Measurements from ENCODE around the gene MAU2.

The MAU2 gene

GRCh38 chr19:19276851-19277250 is 43.8 kb upstream of the MAU2 start:
- no peaks in the 10 kb centered on the region for H3K9me3 Mint-ChIP-seq
- peaks cover 24% of the 10 kb centered on the region for H3K4me1 Mint-ChIP-seq
- H3K4me3 Mint-ChIP-seq, result no peak overlapping the region
- peaks cover 2% of the 10 kb centered on the region for H3K27me3 Mint-ChIP-seq (ENCODE audit: low read depth)
- peaks cover 26% of the 10 kb centered on the region for H3K36me3 Mint-ChIP-seq (ENCODE audit: low read depth)
- TF ChIP-seq CTCF (IDR thresholded peaks at IDR 0.05; ENCODE audit: unreplicated experiment in 3 of 3), result no peak
- no peak overlapping the region for H3K27ac Mint-ChIP-seq

- H3K27me3 Mint-ChIP-seq (ENCODE audit: low read depth), result no peaks in the 10 kb centered on the region
Observed at GRCh38 chr19:19278315-19278714, 42.3 kb upstream of the MAU2 start.

GRCh38 chr19:19279062-19279612 is 41.5 kb upstream of the MAU2 start:
- TF ChIP-seq CTCF (IDR thresholded peaks at IDR 0.05; ENCODE audit: unreplicated experiment in 3 of 3), result no peak
- Mint-ChIP-seq H3K27ac (no peak overlapping the region), H3K4me1 (peaks cover 15% of the 10 kb centered on the region), H3K36me3 (ENCODE audit: low read depth) (peaks cover 37% of the 10 kb centered on the region), H3K27me3 (ENCODE audit: low read depth) (no peaks in the 10 kb centered on the region), H3K4me3 (no peak overlapping the region), H3K9me3 (peaks cover under 1% of the 10 kb centered on the region)

More at GRCh38 chr19:19278315-19278714, 42.3 kb upstream of the MAU2 start:
- Mint-ChIP-seq H3K36me3 (ENCODE audit: low read depth) (peaks cover 35% of the 10 kb centered on the region), H3K27ac (no peak overlapping the region), H3K4me1 (peaks cover 24% of the 10 kb centered on the region), H3K4me3 (no peak overlapping the region), H3K9me3 (no peaks in the 10 kb centered on the region)
- TF ChIP-seq CTCF (IDR thresholded peaks at IDR 0.05; ENCODE audit: unreplicated experiment in 3 of 3), result no peak

- Mint-ChIP-seq H3K27me3 (ENCODE audit: low read depth) (no peaks in the 10 kb centered on the region), H3K36me3 (ENCODE audit: low read depth) (peaks cover 44% of the 10 kb centered on the region), H3K4me1 (peaks cover 12% of the 10 kb centered on the region), H3K9me3 (peaks cover 6% of the 10 kb centered on the region), H3K27ac (peak overlapping the region in 1 of 3 experiments; percentile 44), H3K4me3 (peak overlapping the region in 1 of 3 experiments; percentile 60)
- no peak for TF ChIP-seq CTCF (IDR thresholded peaks at IDR 0.05; ENCODE audit: unreplicated experiment in 3 of 3)
Observed at GRCh38 chr19:19279853-19280252, 40.8 kb upstream of the MAU2 start.

- Mint-ChIP-seq H3K27ac (peak overlapping the region in 2 of 3 experiments; percentile 39 to 44), H3K27me3 (ENCODE audit: low read depth) (no peaks in the 10 kb centered on the region), H3K36me3 (ENCODE audit: low read depth) (peaks cover 49% of the 10 kb centered on the region), H3K4me3 (peak overlapping the region in 2 of 3 experiments; percentile 14 to 60), H3K4me1 (peaks cover 12% of the 10 kb centered on the region), H3K9me3 (peaks cover 6% of the 10 kb centered on the region)
- no peak for TF ChIP-seq CTCF (IDR thresholded peaks at IDR 0.05; ENCODE audit: unreplicated experiment in 3 of 3)
Observed at GRCh38 chr19:19280561-19280960, 40.1 kb upstream of the MAU2 start.

GRCh38 chr19:19285686-19286085 is 34.9 kb upstream of the MAU2 start:
- no peak overlapping the region for H3K4me3 Mint-ChIP-seq

More at GRCh38 chr19:19285686-19286085, 34.9 kb upstream of the MAU2 start:
- H3K36me3 Mint-ChIP-seq (ENCODE audit: low read depth), result peaks cover 60% of the 10 kb centered on the region
- H3K4me1 Mint-ChIP-seq, result peaks cover under 1% of the 10 kb centered on the region
- peaks cover 6% of the 10 kb centered on the region for H3K9me3 Mint-ChIP-seq
- TF ChIP-seq CTCF (IDR thresholded peaks at IDR 0.05; ENCODE audit: unreplicated experiment in 3 of 3), result no peak
- H3K27me3 Mint-ChIP-seq (ENCODE audit: low read depth), result no peaks in the 10 kb centered on the region
- H3K27ac Mint-ChIP-seq, result no peak overlapping the region
